GM21515 (cell line): ENCODE data around the gene CIRBP.
A peak's percentile ranks its signal among the peaks of the same experiment; 100 is the strongest.

ENCODE experiments used
- ATAC-seq: cut with Tn5 transposase; IDR thresholded peaks from one replicate; pipeline ENCODE4 v1.9.1; 2021; ENCODE audit not compliant: unreplicated experiment

Gene CIRBP

DNA sequence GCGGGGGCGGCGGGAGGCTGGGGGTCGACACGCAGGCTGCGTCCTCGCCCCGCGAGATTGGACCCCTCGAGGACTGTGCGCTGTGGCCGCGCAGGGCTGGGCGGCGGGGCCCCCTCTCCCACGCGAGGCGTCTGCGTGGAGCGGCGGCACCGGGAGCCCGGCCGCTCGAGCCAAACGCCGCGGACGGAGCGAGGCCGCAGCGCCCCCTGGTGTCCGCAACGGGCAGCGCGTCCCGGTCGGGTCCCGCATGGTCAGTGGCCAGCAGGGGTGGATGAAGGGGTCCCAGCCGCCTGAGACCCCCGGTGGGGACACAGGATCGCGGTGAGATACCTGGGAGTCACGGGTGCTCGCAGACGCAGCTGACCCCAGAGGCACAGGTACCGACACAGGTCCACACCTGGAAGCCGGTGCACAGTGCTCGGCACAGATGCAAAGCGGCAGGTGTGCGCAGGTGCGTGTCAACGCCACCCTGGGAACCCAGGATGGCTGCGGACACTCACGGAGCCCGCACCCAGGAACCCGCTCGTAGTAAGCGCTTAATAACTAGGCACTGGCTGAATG is 2.1 kb upstream of the CIRBP start:
- ATAC-seq, result peak; percentile 12

DNA sequence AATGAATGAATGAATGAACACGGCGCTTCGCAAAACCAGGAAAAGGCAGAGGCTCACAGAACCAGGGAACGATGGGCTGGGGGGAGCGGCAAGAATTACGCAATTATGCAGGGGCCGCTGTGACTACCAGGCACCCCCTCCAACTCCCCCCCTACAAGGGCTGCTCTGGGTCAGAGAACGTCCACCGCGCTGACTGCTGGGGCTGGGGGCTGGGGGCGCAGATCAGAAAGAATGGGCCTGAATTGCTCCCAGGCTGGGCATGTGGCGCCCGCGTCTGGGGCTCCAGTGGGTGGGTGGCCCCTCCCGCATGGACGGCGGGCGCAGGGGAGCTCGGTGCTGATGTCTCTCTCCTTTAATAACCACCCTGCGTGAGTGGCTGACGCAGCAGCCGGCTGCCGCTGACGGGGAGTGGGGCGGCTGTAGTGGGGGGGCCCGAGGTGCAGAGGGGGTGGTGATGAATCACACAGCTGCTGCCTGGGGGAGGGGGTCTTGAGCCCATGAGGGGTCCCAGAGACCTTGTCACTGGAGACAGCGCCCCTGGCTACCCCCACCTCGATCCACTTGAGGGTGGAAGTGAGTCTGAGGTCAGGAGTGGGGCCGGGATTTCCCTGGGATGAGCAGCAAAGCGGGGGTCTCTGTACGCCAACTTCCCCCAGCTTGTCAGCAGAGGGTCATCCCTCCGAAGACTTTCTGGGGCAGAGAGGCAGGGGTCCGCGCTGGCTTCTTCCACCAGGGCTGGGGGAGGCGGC is 1.5 kb upstream of the CIRBP start:
- ATAC-seq, result no peak

DNA sequence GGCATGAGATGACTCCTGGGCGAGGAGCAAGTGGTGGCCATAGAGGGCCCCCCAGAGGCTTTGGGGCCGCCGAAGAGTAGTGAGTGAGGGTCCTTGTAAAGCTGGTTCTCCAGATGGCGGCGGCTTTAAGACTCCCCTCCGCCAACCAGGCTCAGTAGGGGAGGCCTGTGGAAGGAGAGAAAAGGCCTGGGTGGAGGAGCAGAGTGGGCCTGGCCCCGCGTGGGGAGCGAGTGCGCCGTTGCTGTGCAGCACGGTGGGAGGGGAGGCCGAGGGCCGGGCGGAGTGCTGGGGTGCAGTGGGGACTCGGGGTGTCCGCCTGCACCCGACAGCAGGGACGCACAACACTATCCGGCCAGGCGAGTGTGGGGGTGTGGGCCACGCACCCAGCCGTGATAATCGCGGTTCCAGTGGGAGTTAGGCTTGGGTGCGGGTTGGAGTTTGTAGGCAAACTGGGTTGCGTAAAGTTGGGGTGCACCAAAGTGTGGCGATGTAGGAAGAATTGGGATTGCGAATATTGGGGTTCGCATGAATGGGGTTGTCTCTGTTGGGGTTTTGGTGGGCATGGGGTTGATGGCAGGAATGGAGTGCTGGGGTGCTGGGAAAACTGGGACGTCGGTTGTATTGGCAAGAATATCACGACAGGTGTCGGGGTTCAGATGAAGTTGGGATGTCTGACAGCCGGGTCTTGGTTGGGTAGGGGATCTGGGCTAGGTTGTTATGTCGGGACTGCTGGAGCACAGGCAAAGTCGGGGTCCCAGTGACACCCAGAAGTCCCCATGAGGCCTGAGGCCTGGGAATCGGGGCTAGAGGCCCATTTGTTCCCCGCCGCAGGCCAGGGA is 687 bp upstream of the CIRBP start:
- no peak for ATAC-seq

DNA sequence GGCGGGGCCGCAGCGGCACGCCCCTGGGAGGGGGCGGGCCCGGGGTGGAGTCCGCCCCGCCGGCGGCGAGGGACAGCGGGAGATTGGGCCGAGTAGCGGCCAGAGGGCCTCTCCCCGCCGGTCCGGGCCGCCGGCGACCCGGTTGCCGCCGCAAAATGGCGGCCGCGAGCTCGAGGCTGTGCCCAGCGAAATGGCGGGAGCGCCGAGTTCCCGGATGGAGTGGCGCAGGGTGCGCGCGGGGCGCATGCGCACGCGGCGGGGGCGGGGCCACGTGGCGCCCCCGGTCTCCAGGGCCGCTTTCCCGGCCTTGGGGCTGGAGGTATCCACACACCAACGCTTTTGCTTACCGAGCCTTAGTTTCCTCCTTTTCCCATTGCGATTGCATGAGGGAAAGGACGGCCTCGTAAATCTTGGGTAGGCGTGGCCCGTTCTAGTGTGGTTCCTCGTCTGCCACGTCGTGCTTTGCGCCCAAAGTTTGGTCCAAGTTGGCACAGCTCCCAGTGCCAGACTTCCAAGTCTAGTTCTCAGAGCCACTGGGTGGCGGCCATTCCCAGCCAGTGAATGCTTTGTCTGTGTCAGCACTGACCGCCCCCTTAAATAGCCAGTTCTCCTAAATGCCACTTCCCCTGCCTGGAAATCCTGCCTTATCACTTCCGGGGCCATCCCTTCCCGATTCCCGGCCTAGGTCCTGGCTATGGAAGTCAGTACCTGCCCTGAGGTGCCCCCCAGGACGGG is 513 bp downstream of the CIRBP start:
- ATAC-seq, result peak; percentile 21

DNA sequence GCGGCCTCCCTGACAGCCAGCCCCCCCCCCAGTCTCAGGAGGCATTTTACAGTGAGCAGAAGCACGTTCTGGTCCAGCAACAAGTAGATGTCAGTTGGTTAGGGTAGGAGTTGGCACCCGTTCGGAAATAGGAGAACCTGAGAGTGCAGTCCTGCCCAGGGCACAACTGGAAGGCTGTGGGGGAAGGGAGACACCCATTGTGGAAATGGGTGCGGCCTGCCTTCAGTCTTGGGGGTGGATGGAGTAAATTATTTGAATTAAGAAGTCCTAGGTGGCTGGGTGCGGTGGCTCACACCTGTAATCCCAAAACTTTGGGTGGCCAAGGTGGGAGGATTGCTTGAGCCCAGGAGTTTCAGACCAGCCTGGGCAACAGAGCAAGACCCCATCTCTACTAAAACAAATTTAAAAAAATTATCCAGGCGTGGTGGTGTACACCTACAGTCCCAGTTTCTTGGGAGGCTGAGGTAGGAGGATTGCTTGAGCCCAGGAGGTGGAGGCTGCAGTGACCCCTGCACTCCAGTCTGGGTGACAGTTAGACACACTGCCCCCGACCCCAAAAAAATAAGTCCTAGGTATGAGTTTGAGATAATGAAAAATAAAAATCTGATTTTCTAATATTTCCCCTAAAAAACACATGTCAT is 1.2 kb downstream of the CIRBP start:
- no peak for ATAC-seq

DNA sequence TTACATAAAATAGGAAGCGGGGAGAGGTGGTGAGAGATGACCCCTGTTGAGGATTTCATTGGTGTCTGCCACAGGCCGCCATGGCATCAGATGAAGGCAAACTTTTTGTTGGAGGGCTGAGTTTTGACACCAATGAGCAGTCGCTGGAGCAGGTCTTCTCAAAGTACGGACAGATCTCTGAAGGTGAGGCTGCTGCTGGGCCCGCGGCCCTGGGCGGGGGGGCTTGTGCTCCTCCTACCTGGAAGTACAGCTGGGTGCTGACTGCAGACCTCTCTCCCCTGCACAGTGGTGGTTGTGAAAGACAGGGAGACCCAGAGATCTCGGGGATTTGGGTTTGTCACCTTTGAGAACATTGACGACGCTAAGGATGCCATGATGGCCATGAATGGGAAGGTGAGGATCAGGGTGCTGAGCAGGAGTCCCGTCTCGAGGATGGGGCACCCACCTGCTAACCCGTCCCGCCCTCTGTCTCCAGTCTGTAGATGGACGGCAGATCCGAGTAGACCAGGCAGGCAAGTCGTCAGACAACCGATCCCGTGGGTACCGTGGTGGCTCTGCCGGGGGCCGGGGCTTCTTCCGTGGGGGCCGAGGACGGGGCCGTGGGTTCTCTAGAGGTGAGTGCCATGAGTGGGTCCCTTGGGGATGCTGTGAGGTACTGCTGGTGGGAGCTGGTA is 1.9 kb downstream of the CIRBP start:
- ATAC-seq, result no peak

DNA sequence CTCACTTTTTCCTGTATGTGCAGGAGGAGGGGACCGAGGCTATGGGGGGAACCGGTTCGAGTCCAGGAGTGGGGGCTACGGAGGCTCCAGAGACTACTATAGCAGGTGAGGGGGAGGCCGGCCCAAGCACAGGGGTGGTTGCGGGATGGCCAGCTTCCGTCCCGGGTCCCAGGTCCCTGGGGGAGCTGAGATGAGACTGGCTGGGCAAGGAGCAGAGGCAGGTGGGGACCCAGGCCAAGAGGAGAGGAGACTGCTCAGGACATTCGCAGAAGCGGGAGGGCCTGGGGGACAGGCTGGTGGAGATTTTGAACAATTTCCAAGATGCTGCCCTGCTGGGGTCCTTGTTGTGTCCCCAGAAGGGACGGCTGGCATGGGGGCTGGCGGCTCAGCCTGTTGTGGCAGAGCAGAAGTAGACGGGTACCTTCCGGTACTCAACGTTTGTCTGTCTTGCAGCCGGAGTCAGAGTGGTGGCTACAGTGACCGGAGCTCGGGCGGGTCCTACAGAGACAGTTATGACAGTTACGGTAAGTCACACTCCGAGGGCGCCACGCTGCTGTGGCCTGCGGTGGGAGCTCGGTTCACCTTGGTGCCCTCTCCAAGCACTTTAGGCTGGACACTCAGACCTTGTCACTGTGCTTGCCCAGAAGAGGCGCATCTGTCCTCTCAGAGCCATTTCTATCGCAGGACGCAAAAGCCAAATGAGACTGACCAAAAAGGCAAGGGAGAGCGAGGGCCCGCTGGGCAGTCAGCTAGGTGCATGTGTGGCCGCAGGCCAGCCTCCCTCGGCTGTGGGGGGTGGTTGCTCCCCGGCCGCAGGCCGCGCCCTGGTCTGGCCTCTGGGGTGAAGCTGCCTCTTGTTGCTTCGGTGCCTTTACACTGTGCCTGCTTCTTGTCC is 2.6 kb downstream of the CIRBP start:
- no peak for ATAC-seq

DNA sequence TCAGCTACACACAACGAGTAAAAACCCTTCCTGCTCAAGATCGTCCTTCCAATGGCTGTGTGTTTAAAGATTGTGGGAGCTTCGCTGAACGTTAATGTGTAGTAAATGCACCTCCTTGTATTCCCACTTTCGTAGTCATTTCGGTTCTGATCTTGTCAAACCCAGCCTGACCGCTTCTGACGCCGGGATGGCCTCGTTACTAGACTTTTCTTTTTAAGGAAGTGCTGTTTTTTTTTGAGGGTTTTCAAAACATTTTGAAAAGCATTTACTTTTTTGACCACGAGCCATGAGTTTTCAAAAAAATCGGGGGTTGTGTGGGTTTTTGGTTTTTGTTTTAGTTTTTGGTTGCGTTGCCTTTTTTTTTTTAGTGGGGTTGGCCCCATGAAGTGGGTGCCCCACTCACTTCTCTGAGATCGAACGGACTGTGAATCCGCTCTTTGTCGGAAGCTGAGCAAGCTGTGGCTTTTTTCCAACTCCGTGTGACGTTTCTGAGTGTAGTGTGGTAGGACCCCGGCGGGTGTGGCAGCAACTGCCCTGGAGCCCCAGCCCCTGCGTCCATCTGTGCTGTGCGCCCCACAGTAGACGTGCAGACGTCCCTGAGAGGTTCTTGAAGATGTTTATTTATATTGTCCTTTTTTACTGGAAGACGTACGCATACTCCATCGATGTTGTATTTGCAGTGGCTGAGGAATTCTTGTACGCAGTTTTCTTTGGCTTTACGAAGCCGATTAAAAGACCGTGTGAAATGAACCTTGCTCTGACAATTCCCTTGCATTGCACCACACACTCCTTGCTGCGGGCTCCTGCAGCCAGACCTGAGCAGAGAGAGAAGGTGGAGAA is 3.5 kb downstream of the CIRBP start:
- ATAC-seq, result no peak

DNA sequence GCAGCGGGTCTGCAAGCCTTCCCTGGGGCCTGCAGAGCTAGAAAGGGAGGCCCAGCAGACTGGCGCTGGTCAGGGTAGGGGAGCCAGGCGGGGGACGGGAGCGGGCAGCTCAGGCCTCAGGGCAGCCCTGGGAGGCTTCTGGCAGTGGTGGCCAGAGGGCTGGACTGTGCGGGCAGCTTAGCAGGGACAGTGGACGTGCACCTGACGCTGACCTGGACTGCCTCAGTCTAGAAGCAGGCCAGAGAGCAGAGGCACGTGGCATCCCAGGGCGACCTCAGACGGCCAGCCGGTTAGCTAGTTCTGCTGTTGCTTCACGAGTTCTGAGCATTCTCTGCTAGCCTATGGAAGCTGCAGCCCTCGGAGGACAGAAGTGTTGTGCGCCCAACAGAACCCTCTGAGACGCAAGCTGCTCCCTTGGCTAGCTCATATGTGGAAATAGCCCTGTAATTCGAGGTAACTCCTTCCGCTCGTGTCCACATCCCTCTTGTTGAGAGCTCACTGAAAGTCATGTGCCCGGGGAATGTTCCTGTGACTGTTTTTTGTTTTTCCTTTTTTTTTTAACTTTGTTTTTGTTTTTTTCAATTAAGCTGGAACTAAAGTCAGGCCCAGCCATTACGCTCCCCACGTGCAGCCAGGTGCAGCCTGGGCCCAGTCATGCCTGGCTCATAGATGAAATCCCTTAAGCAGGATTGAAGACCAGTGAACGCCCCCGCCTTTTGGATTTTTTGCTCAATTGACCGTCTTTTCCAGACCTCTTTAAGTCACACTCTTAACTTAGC is 4.3 kb downstream of the CIRBP start:
- no peak for ATAC-seq

DNA sequence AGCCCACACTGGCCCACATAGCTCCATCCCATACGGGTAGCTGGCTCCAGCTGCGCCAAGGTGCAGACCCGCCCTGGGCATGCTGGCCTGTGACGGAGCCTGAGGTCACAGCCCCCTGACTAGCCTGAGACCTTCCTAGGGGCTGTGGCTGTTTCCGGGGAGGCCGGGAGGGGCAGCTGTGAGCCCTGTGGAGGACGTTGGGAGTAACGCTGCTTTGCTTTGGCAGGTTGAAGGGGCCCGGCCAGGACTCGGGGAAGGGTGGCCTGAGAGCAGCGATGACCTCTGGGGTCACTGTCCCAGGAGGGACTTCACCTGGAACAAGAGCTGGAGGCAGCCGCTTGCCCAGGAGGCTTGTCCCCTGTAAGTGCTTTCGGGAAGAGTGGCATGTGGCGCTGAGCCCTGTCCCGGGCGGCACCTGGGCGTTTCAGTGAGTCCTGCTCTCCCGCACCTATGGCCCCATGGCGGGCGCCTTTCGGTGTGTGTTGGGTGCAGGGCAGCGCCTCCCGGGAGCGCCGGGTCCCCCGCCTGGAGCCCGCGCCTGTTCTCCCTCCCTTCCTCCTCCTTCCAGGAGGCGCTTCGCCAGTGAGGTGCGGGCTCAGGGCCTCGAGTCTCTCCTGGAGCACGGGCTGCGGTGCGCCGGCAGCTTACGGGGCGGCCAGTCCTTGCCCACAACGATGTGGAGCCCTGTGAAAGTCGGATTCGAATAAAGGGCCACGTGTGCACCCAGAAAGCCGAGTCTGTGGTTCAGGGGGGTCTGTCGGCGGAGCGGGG is 5.1 kb downstream of the CIRBP start:
- ATAC-seq, result no peak

DNA sequence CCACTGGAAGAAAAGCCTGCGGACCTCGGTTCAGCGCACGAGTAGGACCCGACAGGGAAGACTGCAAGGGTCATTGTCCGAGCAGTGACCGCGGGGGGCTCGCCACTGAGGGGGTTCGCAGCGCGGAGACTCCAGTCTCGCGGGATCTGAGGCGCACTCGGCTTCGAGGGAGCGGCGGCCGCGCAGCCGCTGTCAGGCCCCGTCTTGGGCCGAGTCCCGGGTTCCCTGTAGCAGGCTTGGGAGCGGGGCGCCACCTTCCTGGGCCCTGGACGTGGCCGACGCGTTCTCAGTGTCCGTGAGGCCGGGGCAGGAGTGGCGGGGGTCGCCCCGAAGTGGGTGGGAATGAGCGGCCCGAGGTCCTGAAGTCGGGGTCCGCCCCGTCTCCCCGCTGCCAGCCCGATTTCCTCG is 5.7 kb downstream of the CIRBP start:
- ATAC-seq, result no peak

DNA sequence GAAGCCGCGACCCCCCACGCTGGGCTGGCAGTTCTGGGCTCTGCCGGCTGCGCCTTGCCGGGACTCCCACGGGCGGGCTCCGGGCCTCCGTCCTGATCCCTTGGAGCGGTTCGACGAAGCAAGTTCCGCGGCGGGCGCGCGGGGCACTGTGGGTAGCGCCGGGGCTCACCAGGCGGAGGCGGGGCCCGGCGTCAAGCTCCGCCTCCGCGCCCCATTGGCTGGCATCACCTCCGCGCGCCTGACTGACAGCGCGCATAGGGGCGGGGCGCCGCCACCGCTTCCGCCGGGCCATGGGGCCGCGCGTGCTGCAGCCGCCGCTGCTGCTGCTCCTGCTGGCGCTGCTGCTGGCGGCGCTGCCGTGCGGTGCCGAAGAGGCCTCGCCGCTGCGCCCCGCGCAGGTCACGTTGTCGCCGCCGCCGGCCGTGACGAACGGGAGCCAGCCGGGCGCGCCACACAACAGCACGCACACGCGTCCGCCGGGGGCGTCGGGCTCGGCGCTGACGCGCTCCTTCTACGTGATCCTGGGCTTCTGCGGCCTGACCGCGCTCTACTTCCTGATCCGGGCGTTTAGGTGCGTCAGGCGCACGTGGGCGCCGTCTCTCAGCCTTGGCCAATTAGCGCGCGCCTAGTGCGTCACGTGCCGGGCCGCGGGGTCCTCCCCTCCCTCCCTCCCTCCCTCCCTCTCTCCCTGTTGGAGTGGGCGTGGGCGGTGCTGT is 6.3 kb downstream of the CIRBP start, which contains the start of gene FAM174C:
FAM174C (plus strand) TSS at position 271 of the 716 bp plus-strand sequence; CDS start at position 291, 20 bp downstream.
- peak; percentile 64 for ATAC-seq

DNA sequence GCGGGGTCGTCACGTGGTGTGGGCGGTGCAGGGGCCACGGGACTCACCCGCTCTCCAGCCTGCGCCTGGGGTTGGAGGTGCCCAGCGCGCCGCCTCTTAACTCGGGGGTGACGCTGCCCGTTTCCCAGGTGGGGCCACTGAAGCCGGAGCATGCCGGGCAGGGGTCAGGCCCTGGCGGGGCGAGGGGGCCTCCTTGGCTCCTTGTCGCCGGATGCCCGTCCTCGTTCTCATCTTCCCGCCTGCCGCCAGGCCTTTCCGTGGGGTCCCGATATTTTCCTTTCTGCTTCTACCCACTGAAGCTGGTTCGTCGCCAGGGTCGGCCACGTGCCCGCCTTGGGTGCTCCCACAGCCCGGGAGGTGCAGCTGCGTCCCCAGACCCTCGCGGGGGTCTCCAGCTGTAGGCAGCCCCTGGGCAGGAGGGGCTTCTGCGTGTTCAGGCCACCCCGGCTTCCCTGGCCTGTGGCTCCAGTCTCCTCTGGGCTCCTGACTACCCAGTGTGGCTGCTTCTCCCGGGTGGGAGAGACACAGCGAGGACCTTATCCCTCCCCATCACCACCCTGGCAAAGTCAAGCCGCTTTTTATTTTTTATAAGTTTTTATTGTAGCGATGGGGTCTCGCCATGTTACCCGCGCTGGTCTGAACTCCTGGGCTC is 7.0 kb downstream of the CIRBP start:
- ATAC-seq, result no peak

DNA sequence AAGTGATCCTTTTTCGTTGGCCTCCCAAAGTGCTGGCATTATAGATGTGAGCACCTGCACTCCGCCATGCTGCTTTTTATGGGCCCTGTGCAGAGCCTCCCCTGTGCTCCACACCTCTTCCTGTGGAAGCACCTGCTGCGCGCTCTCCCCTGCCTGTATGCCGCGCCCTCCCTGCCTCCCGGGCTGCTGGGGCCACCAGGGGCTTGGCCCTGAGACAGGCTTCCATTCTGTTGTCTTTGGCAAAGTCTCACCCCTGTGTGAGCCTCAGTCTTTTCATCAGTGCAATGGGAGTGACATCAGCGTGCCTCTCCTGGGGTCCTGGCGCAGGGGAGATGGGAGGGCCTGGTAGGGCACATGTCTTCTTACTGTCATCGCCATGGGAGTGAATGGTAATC is 7.5 kb downstream of the CIRBP start:
- ATAC-seq, result no peak

DNA sequence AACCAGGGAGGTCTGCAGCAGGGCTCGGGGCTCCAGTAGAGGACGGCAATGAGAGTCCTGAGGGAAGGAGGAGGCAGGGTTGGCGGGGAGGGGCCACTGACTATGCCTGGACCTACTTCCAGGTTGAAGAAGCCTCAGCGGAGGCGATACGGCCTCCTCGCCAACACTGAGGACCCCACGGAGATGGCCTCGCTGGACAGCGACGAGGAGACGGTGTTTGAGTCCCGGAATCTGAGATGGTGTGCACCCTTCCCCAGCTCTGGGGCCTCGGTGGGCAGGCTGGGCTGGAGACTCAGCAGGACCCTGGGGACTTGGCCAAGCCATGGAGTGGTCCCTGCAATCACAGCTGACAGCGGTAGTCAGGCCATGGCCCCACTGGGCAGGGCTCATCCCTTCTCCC is 7.9 kb downstream of the CIRBP start:
- no peak for ATAC-seq

DNA sequence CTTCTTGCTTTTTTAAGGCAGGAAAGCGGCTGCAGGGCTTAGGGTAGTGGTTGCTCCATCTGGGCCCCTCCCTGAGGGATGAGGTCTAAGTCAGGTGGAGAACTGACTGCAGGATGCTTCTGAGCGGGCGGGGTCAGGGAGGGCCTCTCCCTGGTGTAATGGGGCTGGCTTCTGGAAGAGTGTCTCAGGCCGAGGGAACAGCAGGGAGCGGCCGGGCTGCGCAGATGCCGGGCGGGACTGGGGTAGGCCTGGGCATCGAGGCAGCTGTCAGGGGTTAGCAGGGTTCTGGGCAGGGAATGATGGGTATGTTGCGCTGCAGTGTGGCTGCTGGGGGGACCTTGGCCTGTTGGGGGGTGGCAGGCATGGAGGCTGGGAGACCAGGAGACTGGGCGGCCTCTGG is 8.9 kb downstream of the CIRBP start:
- ATAC-seq, result no peak
